ENCODE data around the gene PCGF6.
A peak's percentile ranks its signal among the peaks of the same experiment; 100 is the strongest.

Gene PCGF6

DNA sequence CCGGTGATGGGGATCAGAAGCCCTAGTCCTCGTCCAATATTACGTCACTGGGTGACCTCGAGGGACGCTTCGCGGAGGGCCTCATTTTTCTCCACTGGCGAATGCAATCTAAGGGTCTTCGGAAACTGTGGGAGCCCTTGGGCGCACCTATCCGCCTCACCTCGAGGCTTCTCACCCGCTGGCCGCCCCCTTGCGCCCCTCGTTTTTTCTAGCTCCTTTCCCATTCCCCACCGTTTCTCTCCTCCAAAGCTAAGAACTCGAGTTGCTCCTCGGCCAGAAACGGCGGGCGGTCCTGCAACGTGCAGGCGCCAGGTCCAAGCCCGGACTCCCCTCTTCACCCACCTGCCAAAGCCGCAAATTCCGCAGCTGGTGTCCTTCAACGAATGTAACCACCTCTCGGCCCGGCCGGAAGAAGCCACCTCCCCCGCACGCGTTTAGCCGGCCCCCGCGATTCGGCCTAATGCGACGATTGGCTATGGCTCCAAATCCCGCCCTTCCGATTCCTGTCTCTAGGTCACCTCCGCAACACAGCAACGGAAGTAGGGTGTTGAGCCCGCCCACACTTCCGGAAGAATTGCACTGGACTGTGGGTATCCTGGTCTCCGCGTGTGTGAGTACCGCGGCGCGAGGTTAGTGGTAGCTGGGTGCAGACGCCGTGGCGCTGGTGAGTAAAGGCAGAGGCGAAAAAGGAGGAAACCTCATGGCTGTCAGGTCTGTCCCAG, 45.3 kb upstream of the PCGF6 start, which contains the start of the genes ATP5MK and PDCD11:
TSS of gene ATP5MK (minus strand) at position 409 of the 722 bp plus-strand sequence. CDS start 4,018 bp downstream, outside the sequence.
TSS of gene PDCD11 (plus strand) at position 560 of the 722 bp plus-strand sequence. CDS start 1,801 bp downstream, outside the sequence.
- peaks cover 11% of the 10 kb centered on the region for H3K4me1 ChIP-seq (ENCODE audit: control insufficient read depth, insufficient read depth, low read depth, low read length)
- H3K4me2 ChIP-seq (ENCODE audit: low read length, poor library complexity, severe bottlenecking): peak within 1 kb of the TSS; percentile 84
- H3K27ac ChIP-seq (ENCODE audit: low read length, poor library complexity, severe bottlenecking): peak within 1 kb of the TSS; percentile 70
- H3K18ac ChIP-seq (ENCODE audit: low read depth in 1 of 2, low read length in 2 of 2): peak within 1 kb of the TSS; percentile 80 to 96
- peak within 1 kb of the TSS; percentile 33 for H2BK15ac ChIP-seq (ENCODE audit: low read depth, poor library complexity, severe bottlenecking)
- H3K36me3 ChIP-seq (ENCODE audit: control insufficient read depth in 1 of 2, insufficient read depth in 2 of 2, low read depth in 1 of 2, low read length in 2 of 2): peaks cover 28 to 62% of the 10 kb centered on the region in 2 experiments
- H3K23ac ChIP-seq (ENCODE audit: low read length in 2 of 2): peak within 1 kb of the TSS; percentile 3 to 99
- H2AFZ ChIP-seq (ENCODE audit: low read depth, low read length): peak within 1 kb of the TSS; percentile 66
- peak within 1 kb of the TSS; percentile 15 to 98 for H3K4ac ChIP-seq (ENCODE audit: low read depth in 1 of 2, low read length in 2 of 2)
- H4K91ac ChIP-seq (ENCODE audit: low read length): peak within 1 kb of the TSS; percentile 57
- peak within 1 kb of the TSS; percentile 87 to 97 for H3K4me3 ChIP-seq (ENCODE audit: insufficient read depth in 1 of 2, low read depth in 1 of 2, low read length in 2 of 2)
- peaks cover 18% of the 10 kb centered on the region for H3K79me1 ChIP-seq (replicated peaks; ENCODE audit: low read length, poor library complexity, severe bottlenecking)
- WGBS: under 1% methylated on average over 56 of the region's 56 CpGs
- peak; percentile 99 for DNase-seq
- H2BK5ac ChIP-seq (ENCODE audit: low read depth, low read length, poor library complexity, severe bottlenecking): peak within 1 kb of the TSS; percentile 60
- peak within 1 kb of the TSS; percentile 83 for H2BK120ac ChIP-seq (ENCODE audit: low read depth, low read length)
- peak within 1 kb of the TSS; percentile 99 for H3K9ac ChIP-seq (ENCODE audit: low read length)
- no peaks in the 10 kb centered on the region for H3K9me3 ChIP-seq (ENCODE audit: control insufficient read depth, low read length)
- H3K27me3 ChIP-seq (ENCODE audit: control insufficient read depth in 1 of 2, insufficient read depth in 1 of 2, low read length in 2 of 2): no peaks in the 10 kb centered on the region
- peak within 1 kb of the TSS in 1 of 2 experiments; percentile 82 for H3K14ac ChIP-seq (ENCODE audit: low read length in 2 of 2)
- H2BK12ac ChIP-seq (ENCODE audit: low read length in 2 of 2): peak within 1 kb of the TSS in 1 of 2 experiments; percentile 15
- peak within 1 kb of the TSS; percentile 58 for H4K8ac ChIP-seq (ENCODE audit: low read length)
- peak within 1 kb of the TSS; percentile 67 for H2AK5ac ChIP-seq (ENCODE audit: low read length, severe bottlenecking)

DNA sequence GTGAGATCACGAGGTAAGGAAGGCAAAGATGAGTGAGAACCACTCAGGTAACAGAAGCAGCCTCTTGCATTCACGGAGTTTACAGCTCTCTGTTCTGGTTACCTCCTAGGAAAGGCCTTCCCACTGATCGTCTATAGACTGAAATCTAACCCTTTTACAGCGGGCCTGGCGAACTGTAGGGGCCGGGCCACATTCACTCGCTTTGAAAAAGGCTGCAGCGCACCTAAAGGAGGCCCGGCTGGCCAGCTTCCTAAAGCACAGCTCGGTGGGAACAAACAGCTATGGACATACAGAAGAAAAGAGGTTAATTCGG, 44.8 kb upstream of the PCGF6 start:
- H4K8ac ChIP-seq (ENCODE audit: low read length): peak overlapping the region; percentile 29
- peak overlapping the region; percentile 70 for H3K27ac ChIP-seq (ENCODE audit: low read length, poor library complexity, severe bottlenecking)
- H3K4ac ChIP-seq (ENCODE audit: low read depth in 1 of 2, low read length in 2 of 2): peak overlapping the region; percentile 15 to 94
- H2BK5ac ChIP-seq (ENCODE audit: low read depth, low read length, poor library complexity, severe bottlenecking): no peak overlapping the region
- H3K79me1 ChIP-seq (replicated peaks; ENCODE audit: low read length, poor library complexity, severe bottlenecking): peaks cover 16% of the 10 kb centered on the region
- peak overlapping the region; percentile 99 for H3K9ac ChIP-seq (ENCODE audit: low read length)
- H3K23ac ChIP-seq (ENCODE audit: low read length in 2 of 2): peak overlapping the region in 1 of 2 experiments; percentile 23
- DNase-seq: peak; percentile 55
- H3K9me3 ChIP-seq (ENCODE audit: control insufficient read depth, low read length): no peaks in the 10 kb centered on the region
- no peak overlapping the region for H2BK12ac ChIP-seq (ENCODE audit: low read length in 2 of 2)
- peaks cover 11% of the 10 kb centered on the region for H3K4me1 ChIP-seq (ENCODE audit: control insufficient read depth, insufficient read depth, low read depth, low read length)
- peak overlapping the region in 1 of 2 experiments; percentile 77 for H3K14ac ChIP-seq (ENCODE audit: low read length in 2 of 2)
- H3K4me2 ChIP-seq (ENCODE audit: low read length, poor library complexity, severe bottlenecking): peak overlapping the region; percentile 84
- peak overlapping the region; percentile 87 to 97 for H3K4me3 ChIP-seq (ENCODE audit: insufficient read depth in 1 of 2, low read depth in 1 of 2, low read length in 2 of 2)
- peak overlapping the region; percentile 83 for H2BK120ac ChIP-seq (ENCODE audit: low read depth, low read length)
- WGBS: 10% methylated on average over 11 of the region's 11 CpGs
- peak overlapping the region; percentile 57 for H4K91ac ChIP-seq (ENCODE audit: low read length)
- H2BK15ac ChIP-seq (ENCODE audit: low read depth, poor library complexity, severe bottlenecking): no peak overlapping the region
- peak overlapping the region; percentile 80 to 96 for H3K18ac ChIP-seq (ENCODE audit: low read depth in 1 of 2, low read length in 2 of 2)
- H3K36me3 ChIP-seq (ENCODE audit: control insufficient read depth in 1 of 2, insufficient read depth in 2 of 2, low read depth in 1 of 2, low read length in 2 of 2): peaks cover 24 to 62% of the 10 kb centered on the region in 2 experiments
- no peaks in the 10 kb centered on the region for H3K27me3 ChIP-seq (ENCODE audit: control insufficient read depth in 1 of 2, insufficient read depth in 1 of 2, low read length in 2 of 2)
- peak overlapping the region; percentile 67 for H2AK5ac ChIP-seq (ENCODE audit: low read length, severe bottlenecking)
- no peak overlapping the region for H2AFZ ChIP-seq (ENCODE audit: low read depth, low read length)

DNA sequence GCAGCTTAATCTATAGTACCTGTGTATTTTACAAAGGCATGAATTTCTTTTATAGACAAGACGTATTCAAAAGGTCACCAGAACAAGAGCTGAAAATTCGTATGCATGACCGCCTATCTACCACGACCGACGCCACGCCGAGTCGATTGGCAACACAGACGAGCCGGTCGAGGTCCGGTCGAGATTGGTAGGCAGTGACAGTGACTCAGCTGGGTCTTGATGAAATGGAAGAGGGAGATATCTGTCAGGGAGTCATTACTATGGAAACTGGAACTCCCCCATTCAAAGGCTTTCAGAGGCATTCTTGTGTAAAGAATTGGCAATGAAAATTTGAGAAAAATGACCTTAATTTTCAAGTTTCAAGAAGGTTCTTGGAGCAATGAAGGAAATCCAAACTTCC, 43.2 kb upstream of the PCGF6 start:
- peaks cover 11% of the 10 kb centered on the region for H3K4me1 ChIP-seq (ENCODE audit: control insufficient read depth, insufficient read depth, low read depth, low read length)
- no peak overlapping the region for H2BK15ac ChIP-seq (ENCODE audit: low read depth, poor library complexity, severe bottlenecking)
- no peak overlapping the region for H3K23ac ChIP-seq (ENCODE audit: low read length in 2 of 2)
- peak; percentile 20 for DNase-seq
- H3K4me3 ChIP-seq (ENCODE audit: insufficient read depth in 1 of 2, low read depth in 1 of 2, low read length in 2 of 2): peak overlapping the region in 1 of 2 experiments; percentile 27
- H3K36me3 ChIP-seq (ENCODE audit: control insufficient read depth in 1 of 2, insufficient read depth in 2 of 2, low read depth in 1 of 2, low read length in 2 of 2): peaks cover 27 to 61% of the 10 kb centered on the region in 2 experiments
- no peaks in the 10 kb centered on the region for H3K9me3 ChIP-seq (ENCODE audit: control insufficient read depth, low read length)
- no peaks in the 10 kb centered on the region for H3K27me3 ChIP-seq (ENCODE audit: control insufficient read depth in 1 of 2, insufficient read depth in 1 of 2, low read length in 2 of 2)
- WGBS: 99% methylated on average over 14 of the region's 14 CpGs
- no peak overlapping the region for H2BK12ac ChIP-seq (ENCODE audit: low read length in 2 of 2)
- H3K9ac ChIP-seq (ENCODE audit: low read length): no peak overlapping the region
- H3K27ac ChIP-seq (ENCODE audit: low read length, poor library complexity, severe bottlenecking): no peak overlapping the region
- H3K4me2 ChIP-seq (ENCODE audit: low read length, poor library complexity, severe bottlenecking): no peak overlapping the region
- H3K14ac ChIP-seq (ENCODE audit: low read length in 2 of 2): no peak overlapping the region
- peaks cover 9% of the 10 kb centered on the region for H3K79me1 ChIP-seq (replicated peaks; ENCODE audit: low read length, poor library complexity, severe bottlenecking)
- H2BK120ac ChIP-seq (ENCODE audit: low read depth, low read length): no peak overlapping the region
- H2AFZ ChIP-seq (ENCODE audit: low read depth, low read length): no peak overlapping the region
- peak overlapping the region in 1 of 2 experiments; percentile 30 for H3K18ac ChIP-seq (ENCODE audit: low read depth in 1 of 2, low read length in 2 of 2)
- no peak overlapping the region for H2BK5ac ChIP-seq (ENCODE audit: low read depth, low read length, poor library complexity, severe bottlenecking)
- no peak overlapping the region for H4K91ac ChIP-seq (ENCODE audit: low read length)
- H4K8ac ChIP-seq (ENCODE audit: low read length): peak overlapping the region; percentile 27
- H2AK5ac ChIP-seq (ENCODE audit: low read length, severe bottlenecking): no peak overlapping the region
- no peak overlapping the region for H3K4ac ChIP-seq (ENCODE audit: low read depth in 1 of 2, low read length in 2 of 2)

DNA sequence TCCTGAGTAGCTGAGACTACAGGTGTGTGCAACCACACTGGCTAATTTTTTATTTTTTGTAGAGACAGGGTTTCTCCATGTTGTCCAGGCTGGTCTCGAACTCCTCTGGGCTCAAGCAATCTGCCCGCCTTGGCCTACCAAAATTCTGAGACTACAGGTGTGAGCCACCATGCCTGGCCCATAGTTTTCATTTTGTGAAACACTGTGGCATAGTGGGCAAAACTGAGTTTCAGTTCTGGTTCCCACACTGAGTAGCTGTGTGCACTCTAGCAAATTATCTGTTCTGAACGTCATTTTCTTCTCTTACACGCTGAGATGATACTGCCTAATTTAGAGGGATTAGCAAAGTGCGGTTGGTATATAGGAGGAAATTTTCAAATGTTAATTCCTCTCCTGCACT, 31.8 kb upstream of the PCGF6 start:
- no peak overlapping the region for H3K4ac ChIP-seq (ENCODE audit: low read depth in 1 of 2, low read length in 2 of 2)
- no peak overlapping the region for H4K8ac ChIP-seq (ENCODE audit: low read length)
- no peak overlapping the region for H3K14ac ChIP-seq (ENCODE audit: low read length in 2 of 2)
- no peaks in the 10 kb centered on the region for H3K79me1 ChIP-seq (replicated peaks; ENCODE audit: low read length, poor library complexity, severe bottlenecking)
- H3K36me3 ChIP-seq (ENCODE audit: control insufficient read depth in 1 of 2, insufficient read depth in 2 of 2, low read depth in 1 of 2, low read length in 2 of 2): peaks cover 0 to 60% of the 10 kb centered on the region in 2 experiments
- no peak overlapping the region for H2AK5ac ChIP-seq (ENCODE audit: low read length, severe bottlenecking)
- no peak overlapping the region for H2BK15ac ChIP-seq (ENCODE audit: low read depth, poor library complexity, severe bottlenecking)
- no peak overlapping the region for H2BK120ac ChIP-seq (ENCODE audit: low read depth, low read length)
- DNase-seq: no peak
- no peak overlapping the region for H2BK5ac ChIP-seq (ENCODE audit: low read depth, low read length, poor library complexity, severe bottlenecking)
- H3K27me3 ChIP-seq (ENCODE audit: control insufficient read depth in 1 of 2, insufficient read depth in 1 of 2, low read length in 2 of 2): no peaks in the 10 kb centered on the region
- no peaks in the 10 kb centered on the region for H3K4me1 ChIP-seq (ENCODE audit: control insufficient read depth, insufficient read depth, low read depth, low read length)
- H2BK12ac ChIP-seq (ENCODE audit: low read length in 2 of 2): no peak overlapping the region
- H3K9ac ChIP-seq (ENCODE audit: low read length): no peak overlapping the region
- 97% methylated on average over 3 of the region's 5 CpGs for WGBS
- no peak overlapping the region for H3K18ac ChIP-seq (ENCODE audit: low read depth in 1 of 2, low read length in 2 of 2)
- no peak overlapping the region for H3K27ac ChIP-seq (ENCODE audit: low read length, poor library complexity, severe bottlenecking)
- H2AFZ ChIP-seq (ENCODE audit: low read depth, low read length): no peak overlapping the region
- H4K91ac ChIP-seq (ENCODE audit: low read length): no peak overlapping the region
- no peaks in the 10 kb centered on the region for H3K9me3 ChIP-seq (ENCODE audit: control insufficient read depth, low read length)
- H3K23ac ChIP-seq (ENCODE audit: low read length in 2 of 2): no peak overlapping the region
- H3K4me3 ChIP-seq (ENCODE audit: insufficient read depth in 1 of 2, low read depth in 1 of 2, low read length in 2 of 2): no peak overlapping the region
- H3K4me2 ChIP-seq (ENCODE audit: low read length, poor library complexity, severe bottlenecking): no peak overlapping the region

Measured in mesenchymal stem cell (in vitro differentiated cells and primary cell).